ENCODE data around the gene BCR. TPM values are rescaled to one million over a fixed set of nuclear protein-coding genes. Genes with fewer than 3 reads are reported as not detected.

BCR gene
- total and polyA plus RNA-seq, 2 donors (not counting 1 experiment from before 2014, with no cell fraction given): 15.7 to 66.6 TPM

- peaks cover 16% of the 10 kb centered on the region for H3K79me2 ChIP-seq (ENCODE audit: control insufficient read depth, insufficient read depth, low read length)
- H3K9me3 ChIP-seq (ENCODE audit: control insufficient read depth, insufficient read depth, low read depth, low read length): no peaks in the 10 kb centered on the region
- no peaks in the 10 kb centered on the region for H3K36me3 ChIP-seq (ENCODE audit: control insufficient read depth, insufficient read depth, low read length)
- TF ChIP-seq CTCF (conservative IDR thresholded peaks at IDR 0.05 in 1 of 2, IDR thresholded peaks at IDR 0.05 in 1 of 2; ENCODE audit: low read depth in 1 of 2, low read length in 2 of 2) (no peak), EZH2 (IDR thresholded peaks at IDR 0.05; ENCODE audit: low read length, missing control alignments) (no peak)
- H3K4me1 ChIP-seq (ENCODE audit: control insufficient read depth, extremely low read depth, insufficient read depth, low read length): peaks cover 8% of the 10 kb centered on the region
- no peak overlapping the region for H3K27ac ChIP-seq (ENCODE audit: insufficient read depth, low read length)
- H3K4me2 ChIP-seq (ENCODE audit: extremely low read depth, insufficient read depth, low read length): no peak overlapping the region
- H4K20me1 ChIP-seq (ENCODE audit: control insufficient read depth, extremely low read depth, insufficient read depth, low read length): no peaks in the 10 kb centered on the region
- no peak for DNase-seq (ENCODE audit: low read depth in 2 of 2)
- H2AFZ ChIP-seq (ENCODE audit: low read length): no peak overlapping the region
- no peak overlapping the region for H3K9ac ChIP-seq (ENCODE audit: insufficient read depth, low read length)
- H3K4me3 ChIP-seq (replicated peaks in 1 of 4; ENCODE audit: control extremely low read depth in 1 of 4, insufficient read depth in 1 of 4, low read depth in 3 of 4, low read length in 4 of 4): no peak overlapping the region
- H3K27me3 ChIP-seq (ENCODE audit: control insufficient read depth, insufficient read depth, low read length): no peaks in the 10 kb centered on the region
Observed at GRCh38 chr22:23212061-23213021, 32.0 kb downstream of the BCR start.

DNA sequence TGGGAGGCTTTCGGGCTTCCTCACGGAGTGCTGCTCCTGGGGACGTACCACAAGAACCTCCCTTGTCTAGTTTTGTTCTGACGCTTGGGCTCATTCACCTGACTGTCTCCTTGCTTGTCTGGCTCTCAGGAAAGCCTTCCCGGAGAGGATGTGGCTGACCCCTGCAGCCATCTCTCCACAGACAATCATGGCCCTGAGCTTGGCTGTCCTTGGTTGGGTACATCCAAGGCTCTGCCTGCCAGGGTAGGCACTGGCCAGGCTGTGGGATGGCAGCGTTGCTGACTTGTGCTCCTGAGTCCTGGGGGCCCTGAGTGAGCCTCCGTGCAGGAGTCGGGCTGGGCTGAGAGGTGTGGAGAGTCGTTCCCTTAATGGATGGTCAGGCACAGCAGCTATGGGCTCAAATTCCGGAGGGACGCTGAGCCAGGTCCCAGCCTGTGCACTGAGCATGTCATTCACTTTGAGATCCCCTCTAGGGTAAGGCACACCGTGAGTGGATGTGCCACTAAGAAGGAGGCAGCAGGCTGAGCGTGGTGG, 32.8 kb downstream of the BCR start:
- H3K4me1 ChIP-seq (ENCODE audit: control insufficient read depth, extremely low read depth, insufficient read depth, low read length): peaks cover 8% of the 10 kb centered on the region
- no peaks in the 10 kb centered on the region for H4K20me1 ChIP-seq (ENCODE audit: control insufficient read depth, extremely low read depth, insufficient read depth, low read length)

More for the DNA sequence above, 32.8 kb downstream of the BCR start:
- DNase-seq (ENCODE audit: low read depth in 2 of 2): no peak
- Histone ChIP-seq H3K4me3 (replicated peaks in 1 of 4; ENCODE audit: control extremely low read depth in 1 of 4, insufficient read depth in 1 of 4, low read depth in 3 of 4, low read length in 4 of 4) (no peak overlapping the region), H2AFZ (ENCODE audit: low read length) (no peak overlapping the region), H3K79me2 (ENCODE audit: control insufficient read depth, insufficient read depth, low read length) (peaks cover 22% of the 10 kb centered on the region), H3K4me2 (ENCODE audit: extremely low read depth, insufficient read depth, low read length) (no peak overlapping the region), H3K27me3 (ENCODE audit: control insufficient read depth, insufficient read depth, low read length) (no peaks in the 10 kb centered on the region), H3K9me3 (ENCODE audit: control insufficient read depth, insufficient read depth, low read depth, low read length) (no peaks in the 10 kb centered on the region), H3K36me3 (ENCODE audit: control insufficient read depth, insufficient read depth, low read length) (no peaks in the 10 kb centered on the region), H3K9ac (ENCODE audit: insufficient read depth, low read length) (no peak overlapping the region), H3K27ac (ENCODE audit: insufficient read depth, low read length) (no peak overlapping the region)
- TF ChIP-seq CTCF (conservative IDR thresholded peaks at IDR 0.05 in 1 of 2, IDR thresholded peaks at IDR 0.05 in 1 of 2; ENCODE audit: low read depth in 1 of 2, low read length in 2 of 2) (no peak), EZH2 (IDR thresholded peaks at IDR 0.05; ENCODE audit: low read length, missing control alignments) (no peak)
